Myocyte (in vitro differentiated cells): ENCODE results near the gene F7. TPM values are rescaled to one million over a fixed set of nuclear protein-coding genes. Genes with fewer than 3 reads are reported as not detected.
"Not testable (repeated sequence)": the region's sequence is repeated elsewhere in the genome, so short reads cannot be mapped to it uniquely, and the experiment has no call there.

Experiments
- DNase-seq: peaks from one replicate; pipeline ENCODE4 v3.0.0-alpha.2; 2012; ENCODE audit warnings: low read depth
- total RNA-seq: library from RNA; depleted of rRNA; stranded (reverse); fragments of >200 nt; gene quantifications from 2 replicates; pipeline ENCODE4 v1.2.3, GENCODE V29; 2014

The F7 gene
- total RNA-seq, 1 donor from 2014 or later = not detected

- DNase-seq = no peak
These were observed 34.7 kb upstream of the F7 start for GRCh38 chr13:113070855-113071254.

GRCh38 chr13:113072376-113072775 lies 33.2 kb upstream of the F7 start:
- no peak for DNase-seq

DNA sequence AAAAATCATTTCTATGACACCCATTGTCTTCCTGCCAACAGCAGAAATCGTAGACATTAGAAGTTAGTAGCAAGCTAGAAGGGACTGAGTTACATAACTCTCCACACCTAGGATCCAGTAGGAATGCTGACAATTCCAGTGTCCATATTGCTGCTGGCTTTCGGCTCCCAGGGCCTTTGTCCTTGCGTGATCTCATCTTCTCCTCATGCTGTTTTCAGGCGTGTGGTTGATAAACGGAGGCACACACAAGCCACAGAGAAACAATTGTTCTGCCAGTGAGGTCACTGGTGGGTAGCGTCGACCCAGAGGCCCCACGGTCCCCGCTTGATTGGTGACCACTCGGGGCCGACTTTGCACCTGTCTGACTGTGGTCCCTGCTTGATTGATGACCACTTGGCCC lies 31.6 kb upstream of the F7 start:
- no peak for DNase-seq

- no peak for DNase-seq
These were observed 31.2 kb upstream of the F7 start for GRCh38 chr13:113074401-113074800.

DNA sequence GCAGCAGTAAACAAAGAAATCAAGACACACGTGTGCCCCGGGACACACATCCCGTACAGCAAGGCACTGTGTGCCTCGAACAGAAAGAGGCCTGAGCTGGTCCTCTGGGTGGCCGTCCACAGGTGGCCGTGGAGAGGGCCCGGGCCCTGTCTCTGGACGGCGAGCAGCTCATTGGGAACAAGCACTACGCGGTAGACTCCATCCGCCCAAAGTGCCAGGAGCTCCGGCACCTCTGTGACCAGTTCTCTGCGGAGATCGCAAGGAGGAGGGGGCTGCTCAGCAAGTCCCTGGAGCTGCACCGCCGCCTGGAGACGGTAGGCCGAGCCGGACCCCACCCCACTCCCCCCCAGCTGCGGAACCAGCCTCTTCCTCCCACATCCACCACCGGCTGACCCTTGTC lies 30.7 kb upstream of the F7 start:
- DNase-seq = no peak

DNA sequence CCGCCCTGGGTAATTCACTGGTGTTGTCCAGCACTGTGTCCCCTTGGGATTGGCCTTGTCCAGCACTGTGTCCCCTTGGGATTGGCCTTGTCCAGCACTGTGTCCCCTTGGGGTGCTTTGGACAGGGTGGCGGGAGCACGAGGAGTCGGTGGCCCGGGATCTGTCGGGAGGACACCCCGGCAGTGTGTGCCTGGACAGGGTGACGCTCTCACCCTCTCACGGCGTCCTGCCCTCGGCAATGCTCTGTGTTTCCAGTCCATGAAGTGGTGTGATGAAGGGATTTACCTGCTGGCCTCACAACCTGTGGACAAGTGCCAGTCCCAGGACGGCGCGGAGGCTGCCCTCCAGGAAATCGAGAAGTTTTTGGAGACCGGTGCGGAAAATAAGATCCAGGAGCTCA lies 29.9 kb upstream of the F7 start:
- DNase-seq = no peak

DNA sequence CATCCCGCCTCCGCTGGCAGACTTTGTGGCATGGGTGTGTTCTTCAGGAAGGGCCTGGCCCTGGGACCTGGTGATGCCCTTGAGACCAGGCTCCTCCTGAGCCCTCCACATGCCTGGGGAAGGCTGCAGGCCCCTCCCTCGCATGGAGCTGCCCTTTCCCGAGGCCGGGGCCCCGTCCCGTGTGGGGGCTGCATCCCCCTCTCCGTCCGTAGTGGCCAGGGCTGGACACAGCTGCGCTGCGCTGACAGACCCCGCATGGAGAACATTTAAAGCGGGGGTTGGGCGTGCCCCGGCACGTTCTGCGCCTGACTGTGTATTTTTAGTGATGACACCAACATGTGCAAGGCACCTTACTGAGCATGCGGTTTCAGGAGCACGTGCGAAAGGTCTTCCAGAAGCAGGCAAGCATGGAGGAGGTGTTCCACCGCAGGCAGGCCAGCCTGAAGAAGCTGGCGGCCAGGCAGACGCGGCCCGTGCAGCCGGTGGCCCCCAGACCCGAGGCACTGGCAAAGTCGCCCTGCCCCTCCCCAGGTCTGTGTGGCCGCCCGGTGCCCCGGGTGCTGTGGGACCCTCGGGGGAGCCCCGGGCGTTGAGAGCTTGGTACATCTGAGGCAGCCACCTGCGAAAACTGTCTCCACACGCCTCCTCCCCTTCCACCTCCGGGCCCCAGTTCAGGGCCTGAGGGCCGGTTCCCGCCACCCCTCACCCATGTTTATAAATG lies 28.8 kb upstream of the F7 start:
- no peak for DNase-seq

- no peak for DNase-seq
These were observed 28.0 kb upstream of the F7 start for GRCh38 chr13:113077566-113077952.

- DNase-seq = no peak
These were observed 27.4 kb upstream of the F7 start for GRCh38 chr13:113077953-113078901.

GRCh38 chr13:113078902-113079780 lies 26.4 kb upstream of the F7 start:
- DNase-seq = peak; percentile 86

DNA sequence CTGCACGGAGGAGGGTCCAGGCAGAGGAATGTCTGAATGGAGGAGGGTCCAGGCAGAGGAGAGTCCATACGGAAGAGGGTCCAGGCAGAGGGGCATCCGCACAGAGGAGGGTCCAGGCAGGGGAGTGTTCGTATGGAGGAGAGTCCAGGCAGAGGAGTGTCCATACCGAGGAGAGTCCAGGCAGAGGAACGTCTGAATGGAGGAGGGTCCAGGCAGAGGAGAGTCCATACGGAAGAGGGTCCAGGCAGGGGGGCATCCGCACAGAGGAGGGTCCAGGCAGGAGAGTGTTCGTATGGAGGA lies 25.9 kb upstream of the F7 start:
- DNase-seq = not testable (repeated sequence)

GRCh38 chr13:113080361-113080831 lies 25.2 kb upstream of the F7 start:
- no peak for DNase-seq

GRCh38 chr13:113080901-113081521 lies 24.6 kb upstream of the F7 start:
- no peak for DNase-seq

DNA sequence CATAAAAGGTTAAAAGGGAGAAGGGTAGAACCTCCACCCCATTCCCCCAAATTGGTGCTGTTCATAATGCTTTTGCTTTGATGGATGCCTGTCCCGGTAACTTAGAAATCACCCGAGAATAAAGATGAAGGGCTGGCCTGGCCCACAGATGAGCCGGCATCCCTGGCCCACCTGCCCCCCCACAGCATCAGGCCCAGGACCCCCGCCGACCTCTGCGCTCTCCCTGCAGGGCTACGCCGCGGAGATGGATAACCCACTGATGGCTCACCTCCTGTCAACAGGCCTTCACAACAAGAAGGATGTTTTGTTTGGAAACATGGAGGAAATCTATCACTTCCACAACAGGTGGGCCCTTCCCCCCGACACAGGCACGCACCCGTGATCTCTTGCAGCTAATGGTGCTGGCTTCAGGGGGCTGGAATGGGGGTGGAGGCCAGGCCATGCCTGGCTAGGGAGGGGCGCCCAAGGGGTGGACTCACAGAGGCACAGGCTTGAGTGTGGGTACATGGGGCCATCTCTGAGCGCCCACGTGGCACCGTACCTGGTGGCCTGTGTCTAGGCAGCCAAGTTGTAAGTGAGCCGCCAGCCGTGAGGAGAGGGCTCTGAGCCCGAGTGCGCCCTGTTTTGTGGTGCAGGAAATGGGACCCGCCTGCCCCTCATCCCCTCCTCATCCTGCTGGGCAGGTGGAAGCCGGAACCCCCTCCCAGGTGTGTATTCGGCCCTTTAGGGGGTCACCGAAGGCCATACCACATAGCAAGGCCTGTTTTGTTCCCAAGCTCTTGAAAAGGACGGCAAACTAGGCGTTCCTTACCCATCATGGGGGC lies 23.2 kb upstream of the F7 start:
- no peak for DNase-seq

GRCh38 chr13:113083022-113083373 lies 22.6 kb upstream of the F7 start:
- no peak for DNase-seq

DNA sequence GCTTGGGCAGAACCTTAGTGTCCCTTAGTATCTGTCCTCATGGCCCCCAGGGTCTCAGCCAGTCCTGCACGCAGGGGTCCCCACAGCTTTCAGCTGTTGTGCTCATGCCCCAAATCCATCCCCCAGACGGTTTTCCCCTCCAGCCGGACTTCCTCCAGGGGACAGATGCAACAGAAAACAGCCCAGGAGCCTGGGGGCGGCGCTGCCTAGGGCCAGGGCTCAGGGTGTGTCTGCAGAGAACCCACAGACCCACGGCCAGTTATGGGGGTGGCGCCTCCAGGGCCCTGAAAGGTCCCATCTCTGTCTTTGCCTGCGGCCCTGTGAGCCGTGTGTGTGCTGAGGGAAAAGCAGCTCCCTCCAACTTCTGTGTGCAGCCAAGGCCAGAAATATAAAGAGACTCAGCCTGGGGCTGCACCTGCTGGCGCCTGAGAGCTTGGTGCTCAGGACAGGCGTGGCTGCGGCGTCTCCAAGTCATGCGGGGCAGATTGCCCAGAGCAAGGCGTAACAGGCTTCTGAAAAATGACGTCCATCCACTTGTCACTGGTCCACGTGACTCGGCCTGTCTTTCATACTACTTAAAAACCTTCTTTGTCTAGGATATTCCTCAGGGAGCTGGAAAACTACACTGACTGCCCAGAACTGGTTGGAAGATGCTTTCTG lies 22.1 kb upstream of the F7 start:
- DNase-seq = peak; percentile 92

- DNase-seq = no peak
These were observed 21.3 kb upstream of the F7 start for GRCh38 chr13:113084094-113084942.

GRCh38 chr13:113084943-113085540 lies 20.5 kb upstream of the F7 start:
- no peak for DNase-seq
